Choroid plexus epithelial cell (primary cell): ENCODE data around the gene ATG7.

Experiments used
- DNase-seq: peaks from one replicate; pipeline ENCODE4 v3.0.0-alpha.2; 2010; ENCODE audit warnings: low read depth
- H3K4me3 ChIP-seq: 2 replicates; pipeline ENCODE4 v1.5.1; 2011; ENCODE audit warnings: low read depth, mild to moderate bottlenecking, control low read depth, low read length, moderate library complexity
- TF ChIP-seq, protein P1 (sequence below): conservative IDR thresholded peaks from 2 replicates; pipeline ENCODE4 v1.5.1; 2011; ENCODE audit warnings: low read depth, mild to moderate bottlenecking, control low read depth, inconsistent platforms, low read length, moderate library complexity

The ATG7 gene

GRCh38 chr3:11290743-11291680 is 18.8 kb downstream of the ATG7 start:
- TF ChIP-seq, protein P1, sequence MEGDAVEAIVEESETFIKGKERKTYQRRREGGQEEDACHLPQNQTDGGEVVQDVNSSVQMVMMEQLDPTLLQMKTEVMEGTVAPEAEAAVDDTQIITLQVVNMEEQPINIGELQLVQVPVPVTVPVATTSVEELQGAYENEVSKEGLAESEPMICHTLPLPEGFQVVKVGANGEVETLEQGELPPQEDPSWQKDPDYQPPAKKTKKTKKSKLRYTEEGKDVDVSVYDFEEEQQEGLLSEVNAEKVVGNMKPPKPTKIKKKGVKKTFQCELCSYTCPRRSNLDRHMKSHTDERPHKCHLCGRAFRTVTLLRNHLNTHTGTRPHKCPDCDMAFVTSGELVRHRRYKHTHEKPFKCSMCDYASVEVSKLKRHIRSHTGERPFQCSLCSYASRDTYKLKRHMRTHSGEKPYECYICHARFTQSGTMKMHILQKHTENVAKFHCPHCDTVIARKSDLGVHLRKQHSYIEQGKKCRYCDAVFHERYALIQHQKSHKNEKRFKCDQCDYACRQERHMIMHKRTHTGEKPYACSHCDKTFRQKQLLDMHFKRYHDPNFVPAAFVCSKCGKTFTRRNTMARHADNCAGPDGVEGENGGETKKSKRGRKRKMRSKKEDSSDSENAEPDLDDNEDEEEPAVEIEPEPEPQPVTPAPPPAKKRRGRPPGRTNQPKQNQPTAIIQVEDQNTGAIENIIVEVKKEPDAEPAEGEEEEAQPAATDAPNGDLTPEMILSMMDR: no peak
- H3K4me3 ChIP-seq: no peak overlapping the region
- peak; percentile 66 for DNase-seq

GRCh38 chr3:11291808-11292207 is 19.6 kb downstream of the ATG7 start:
- DNase-seq: no peak
- no peak overlapping the region for H3K4me3 ChIP-seq
- TF ChIP-seq, protein P1: no peak

DNA sequence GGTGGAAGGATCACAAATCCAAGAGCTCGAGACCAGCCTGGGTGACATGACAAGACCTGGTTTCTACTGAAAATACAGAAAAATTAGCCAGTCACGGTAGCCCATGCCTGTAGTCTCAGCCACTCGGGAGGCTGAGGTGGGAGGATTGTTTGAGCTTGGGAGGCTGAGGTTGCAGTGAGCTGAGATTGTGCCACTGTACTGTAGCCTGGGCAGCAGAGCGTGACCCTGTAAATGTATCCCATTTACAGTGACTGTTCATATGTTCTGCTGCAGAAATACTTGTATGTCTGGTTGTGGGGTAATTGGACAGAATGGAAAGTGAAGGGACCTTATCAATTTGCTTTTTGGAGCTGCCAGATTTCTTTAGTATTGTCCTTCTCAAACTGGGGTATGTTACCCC is 24.9 kb downstream of the ATG7 start:
- no peak overlapping the region for H3K4me3 ChIP-seq
- no peak for DNase-seq
- TF ChIP-seq, protein P1: no peak

GRCh38 chr3:11300970-11301369 is 28.8 kb downstream of the ATG7 start:
- TF ChIP-seq, protein P1: no peak
- DNase-seq: peak; percentile 87
- H3K4me3 ChIP-seq: no peak overlapping the region

- TF ChIP-seq, protein P1: no peak
- H3K4me3 ChIP-seq: no peak overlapping the region
- no peak for DNase-seq
Observed at GRCh38 chr3:11302444-11302843, 30.2 kb downstream of the ATG7 start.

- TF ChIP-seq, protein P1: no peak
- H3K4me3 ChIP-seq: no peak overlapping the region
- DNase-seq: no peak
Observed at GRCh38 chr3:11304175-11304574, 32.0 kb downstream of the ATG7 start.

DNA sequence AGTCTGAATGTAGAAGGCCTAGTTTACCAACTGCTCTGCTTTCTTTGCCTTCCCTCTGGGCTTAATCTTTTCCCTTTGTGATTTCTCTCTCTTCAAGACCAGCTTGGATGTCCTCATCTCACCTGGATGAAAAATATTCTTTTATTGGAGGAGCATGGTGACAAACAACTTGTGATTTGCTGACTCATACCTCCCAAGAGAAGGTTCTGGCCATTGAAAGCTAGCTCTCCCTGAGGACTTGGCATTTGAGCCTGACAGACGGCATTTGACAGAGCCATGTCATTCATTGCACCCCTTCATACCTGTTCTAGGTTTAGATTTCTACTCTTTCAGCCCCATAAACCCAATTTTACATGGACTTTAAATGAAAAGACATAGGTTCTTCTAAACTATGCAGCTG is 33.3 kb downstream of the ATG7 start:
- no peak overlapping the region for H3K4me3 ChIP-seq
- peak; percentile 39 for DNase-seq
- TF ChIP-seq, protein P1: no peak
